ENCODE measurements around the gene MYPN. TPM values are rescaled to one million over a fixed set of nuclear protein-coding genes. Genes with fewer than 3 reads are reported as not detected.

The MYPN gene
- total RNA-seq, 1 donor from 2014 or later, result not detected

Other genes with a start within 250 kb of the MYPN start
- 25.4 TPM for gene SIRT1, start 224.8 kb upstream of the MYPN start, total RNA-seq
- 59.1 TPM for gene HERC4, start 34.2 kb upstream of the MYPN start, total RNA-seq
- not detected for gene ATOH7, start 122.6 kb downstream of the MYPN start, total RNA-seq
- 91.4 TPM for gene HNRNPH3, start 222.6 kb downstream of the MYPN start, total RNA-seq
- 9.2 TPM for gene PBLD, start 223.4 kb downstream of the MYPN start, total RNA-seq

Data from mesenteric fat pad (tissue), 1 donor.